ENCODE results near the gene LPAR3. TPM values are rescaled to one million over a fixed set of nuclear protein-coding genes. Genes with fewer than 3 reads are reported as not detected.
A peak's percentile ranks its signal among the peaks of the same experiment; 100 is the strongest.

The LPAR3 gene
- total RNA-seq, 1 experiment from 2014 or later: 0.72 TPM

- DNase-seq (ENCODE audit: low read depth): no peak
Measured at GRCh38 chr1:84857906-84858305, 35.1 kb downstream of the LPAR3 start.

- DNase-seq (ENCODE audit: low read depth): no peak
Measured at GRCh38 chr1:84856726-84857270, 36.2 kb downstream of the LPAR3 start.

- no peak for DNase-seq (ENCODE audit: low read depth)
Measured at GRCh38 chr1:84855691-84856630, 37.0 kb downstream of the LPAR3 start.

GRCh38 chr1:84855168-84855567 is 37.8 kb downstream of the LPAR3 start:
- peak; percentile 78 for DNase-seq (ENCODE audit: low read depth)

- DNase-seq (ENCODE audit: low read depth): peak; percentile 96
Measured at GRCh38 chr1:84853741-84854721, 39.0 kb downstream of the LPAR3 start.

GRCh38 chr1:84851839-84852238 is 41.2 kb downstream of the LPAR3 start:
- DNase-seq (ENCODE audit: low read depth): peak; percentile 95

GRCh38 chr1:84849357-84849975 is 43.5 kb downstream of the LPAR3 start:
- no peak for DNase-seq (ENCODE audit: low read depth)

- peak; percentile 100 for DNase-seq (ENCODE audit: low read depth)
Measured at GRCh38 chr1:84847253-84848250, 45.5 kb downstream of the LPAR3 start.

GRCh38 chr1:84846387-84846786 is 46.6 kb downstream of the LPAR3 start:
- no peak for DNase-seq (ENCODE audit: low read depth)

GRCh38 chr1:84845357-84845756 is 47.6 kb downstream of the LPAR3 start:
- no peak for DNase-seq (ENCODE audit: low read depth)

- DNase-seq (ENCODE audit: low read depth): no peak
Measured at GRCh38 chr1:84844094-84844493, 48.9 kb downstream of the LPAR3 start.

- no peak for DNase-seq (ENCODE audit: low read depth)
Measured at GRCh38 chr1:84842748-84843231, 50.2 kb downstream of the LPAR3 start.

GRCh38 chr1:84841971-84842370 is 51.0 kb downstream of the LPAR3 start:
- DNase-seq (ENCODE audit: low read depth): no peak

GRCh38 chr1:84840346-84840745 is 52.7 kb downstream of the LPAR3 start:
- no peak for DNase-seq (ENCODE audit: low read depth)

GRCh38 chr1:84839544-84839943 is 53.5 kb downstream of the LPAR3 start:
- DNase-seq (ENCODE audit: low read depth): no peak

- DNase-seq (ENCODE audit: low read depth): peak; percentile 64
Measured at GRCh38 chr1:84836145-84836544, 56.9 kb downstream of the LPAR3 start.

- DNase-seq (ENCODE audit: low read depth): no peak
Measured at GRCh38 chr1:84835169-84835568, 57.8 kb downstream of the LPAR3 start.

GRCh38 chr1:84834419-84835064 is 58.5 kb downstream of the LPAR3 start:
- peak; percentile 25 for DNase-seq (ENCODE audit: low read depth)

- DNase-seq (ENCODE audit: low read depth): no peak
Measured at GRCh38 chr1:84833194-84833593, 59.8 kb downstream of the LPAR3 start.

GRCh38 chr1:84830136-84830535 is 62.9 kb downstream of the LPAR3 start:
- DNase-seq (ENCODE audit: low read depth): no peak

All from RPMI7951 (cell line).